Measurements from ENCODE around the gene PON3.
"Not testable (repeated sequence)": the region's sequence is repeated elsewhere in the genome, so short reads cannot be mapped to it uniquely, and the experiment has no call there.

Gene PON3

DNA sequence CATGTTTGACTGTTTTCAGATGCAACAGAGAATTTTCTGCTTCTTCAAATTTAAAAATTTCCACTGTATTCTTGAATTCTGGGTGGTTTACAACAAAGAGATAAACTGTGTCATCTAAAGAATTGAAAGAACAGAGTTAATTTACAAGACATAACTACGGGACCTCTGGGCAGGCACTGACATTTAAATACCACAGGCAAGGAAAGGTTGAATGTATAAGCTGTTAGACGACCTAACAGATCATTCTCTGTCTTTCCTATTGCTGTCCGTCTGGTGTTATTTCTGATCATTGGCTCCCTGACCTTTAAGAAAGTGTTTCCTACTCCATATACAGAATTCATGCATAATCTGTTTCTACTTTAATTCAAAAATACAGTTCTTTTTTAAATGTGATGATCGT, 15.5 kb upstream of the PON3 start:
- no peak for DNase-seq

DNA sequence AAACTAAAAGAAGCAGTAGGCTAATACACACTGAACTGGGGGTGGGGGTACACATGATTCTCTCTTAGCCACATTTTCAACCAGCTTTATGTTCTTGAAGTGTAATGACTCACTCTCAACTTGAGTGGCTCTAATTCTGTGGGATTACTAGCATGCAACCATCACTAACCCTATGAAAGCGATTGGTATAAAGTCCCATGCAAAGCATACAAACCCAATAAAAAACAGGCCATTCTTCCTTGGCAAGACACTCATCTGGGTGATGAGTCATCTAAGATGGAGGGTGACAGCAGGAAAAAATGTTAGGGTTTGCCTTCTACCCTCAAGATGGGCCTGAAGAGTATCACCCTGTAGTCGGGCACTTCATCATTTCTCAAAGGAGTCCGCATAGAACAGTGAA, 14.9 kb upstream of the PON3 start:
- no peak for DNase-seq

DNA sequence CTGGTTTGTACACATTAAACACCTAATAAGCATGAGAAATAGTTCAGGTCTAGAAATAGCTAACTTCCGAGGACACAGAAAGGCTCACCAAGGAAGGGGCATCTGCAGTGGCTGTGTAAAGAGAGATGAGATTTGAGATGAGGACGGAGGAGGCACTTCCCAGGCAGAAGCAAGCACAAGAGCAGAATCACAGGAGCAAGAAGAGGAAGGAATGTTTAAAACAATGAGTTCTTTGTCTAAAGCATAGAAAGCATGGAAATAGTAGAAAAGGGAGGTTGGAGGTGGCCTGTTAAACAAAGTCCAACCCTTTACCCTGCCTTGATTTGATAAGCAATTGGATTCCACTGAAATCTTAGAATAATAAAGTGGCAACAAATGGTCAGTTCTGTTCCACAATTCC, 11.6 kb upstream of the PON3 start:
- no peak for DNase-seq

- no peak for DNase-seq
These were observed 9.6 kb upstream of the PON3 start for GRCh38 chr7:95405800-95406199.

- DNase-seq, result no peak
These were observed 9.0 kb upstream of the PON3 start for GRCh38 chr7:95405208-95405607.

DNA sequence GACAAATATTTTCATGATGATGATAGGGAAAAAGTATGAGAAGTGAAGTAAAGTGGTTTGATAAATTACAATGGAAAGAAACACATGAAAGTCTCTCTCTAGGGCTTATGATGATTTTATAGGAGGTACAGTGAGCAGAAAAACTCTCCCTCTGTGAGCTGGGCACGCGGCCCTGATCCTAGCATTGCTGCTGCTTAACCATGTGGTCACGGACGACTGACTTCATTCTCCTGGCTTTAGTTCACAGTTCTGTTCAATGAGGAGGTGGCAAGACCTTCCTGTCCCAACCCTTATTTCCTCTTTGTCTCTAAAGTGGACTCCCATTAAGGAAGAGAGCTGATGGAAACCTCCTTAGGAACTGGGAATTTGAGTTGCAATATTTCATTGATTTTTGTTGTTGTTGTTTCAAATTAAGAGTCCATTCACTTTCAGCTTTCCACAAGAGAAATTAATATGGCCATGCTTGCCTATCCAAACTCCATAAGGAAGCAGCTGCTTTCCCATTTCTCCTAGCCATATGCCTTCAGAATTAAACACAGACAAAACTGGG, 8.2 kb upstream of the PON3 start:
- no peak for DNase-seq

GRCh38 chr7:95398155-95398940, 2.2 kb upstream of the PON3 start:
- no peak for DNase-seq

DNA sequence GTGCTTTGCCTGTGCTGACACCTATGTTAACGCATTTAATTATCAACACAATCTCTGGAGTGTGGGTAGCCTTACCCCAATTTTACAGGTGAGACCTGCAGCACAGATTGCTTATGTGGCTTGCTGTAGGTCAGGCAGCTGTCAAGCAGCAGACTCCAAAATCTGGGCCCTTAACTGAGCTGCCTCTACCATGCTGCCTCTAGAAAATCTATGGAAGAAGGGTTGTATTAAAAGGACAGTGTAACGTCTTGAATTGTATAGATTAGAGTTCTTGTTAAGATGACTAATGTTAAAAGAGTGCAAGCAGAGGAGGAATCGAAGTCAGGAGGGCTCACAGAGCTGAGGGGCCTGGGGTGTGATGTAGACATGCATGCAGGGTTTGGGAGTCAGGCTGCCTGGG, 1.2 kb upstream of the PON3 start:
- DNase-seq, result no peak

DNA sequence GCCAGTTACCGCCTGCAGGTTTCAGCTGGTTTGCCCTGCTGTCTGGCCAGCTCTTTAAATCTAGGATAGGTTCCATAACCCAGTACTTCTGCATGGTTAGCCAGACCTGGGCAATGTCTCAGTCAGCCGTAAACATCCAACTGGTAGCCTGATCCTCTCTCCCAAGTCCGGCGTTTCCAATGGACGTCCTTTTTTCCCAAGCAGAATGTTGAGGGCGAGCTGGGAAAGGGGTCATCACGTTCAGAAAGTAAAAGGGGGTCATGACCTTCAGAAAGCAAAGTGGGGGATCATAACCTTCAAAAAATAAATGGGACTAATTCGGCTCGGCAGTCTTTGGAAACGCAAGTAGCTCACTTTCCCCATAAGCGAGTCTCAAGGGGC, 430 bp downstream of the PON3 start:
- no peak for DNase-seq

DNA sequence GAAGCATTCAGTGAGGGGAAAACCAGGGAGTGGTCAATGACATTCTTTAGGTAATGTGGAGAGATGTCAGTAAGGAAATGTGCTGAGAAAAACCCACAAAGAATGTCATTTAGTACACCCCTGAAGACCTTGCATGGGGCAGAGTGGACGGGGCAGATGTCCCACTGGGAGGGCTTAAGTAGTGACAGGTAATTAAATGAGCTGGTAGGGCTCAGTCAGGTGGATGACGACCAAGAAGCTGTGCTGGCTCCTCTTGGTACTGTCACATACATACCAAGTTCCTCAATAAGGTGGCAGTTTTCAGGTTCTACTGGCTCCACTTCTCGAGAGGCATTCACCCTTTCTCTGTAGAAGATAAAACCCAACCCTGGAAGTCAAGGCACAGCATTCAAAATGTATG, 1.8 kb downstream of the PON3 start:
- DNase-seq, result no peak

- DNase-seq, result no peak
These were observed 4.4 kb downstream of the PON3 start for GRCh38 chr7:95391761-95392160.

DNA sequence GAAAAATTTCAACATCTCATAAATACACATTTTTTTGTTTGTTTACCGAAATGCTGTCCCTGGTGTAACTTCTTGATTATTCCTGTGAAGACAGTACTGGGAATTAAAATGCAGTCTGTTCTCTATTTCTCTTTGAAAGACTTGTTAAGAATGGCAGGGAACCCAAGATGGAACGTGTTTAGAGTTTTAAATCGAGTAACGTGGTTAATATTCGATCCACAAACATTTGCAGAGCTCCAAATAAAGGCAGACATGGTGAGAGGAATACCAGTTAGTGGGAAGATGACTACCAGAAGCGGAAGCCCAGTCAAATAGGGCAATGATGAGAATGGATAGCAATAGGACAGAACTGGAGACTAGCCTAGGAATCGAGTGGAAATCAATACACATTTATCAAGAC, 6.7 kb downstream of the PON3 start:
- DNase-seq, result no peak

GRCh38 chr7:95379457-95379856, 16.7 kb downstream of the PON3 start:
- DNase-seq, result not testable (repeated sequence)

GRCh38 chr7:95376632-95377400, 19.4 kb downstream of the PON3 start:
- DNase-seq, result no peak

- DNase-seq, result no peak
These were observed 20.5 kb downstream of the PON3 start for GRCh38 chr7:95375591-95376257.

- DNase-seq, result no peak
These were observed 22.9 kb downstream of the PON3 start for GRCh38 chr7:95373323-95373722.

DNA sequence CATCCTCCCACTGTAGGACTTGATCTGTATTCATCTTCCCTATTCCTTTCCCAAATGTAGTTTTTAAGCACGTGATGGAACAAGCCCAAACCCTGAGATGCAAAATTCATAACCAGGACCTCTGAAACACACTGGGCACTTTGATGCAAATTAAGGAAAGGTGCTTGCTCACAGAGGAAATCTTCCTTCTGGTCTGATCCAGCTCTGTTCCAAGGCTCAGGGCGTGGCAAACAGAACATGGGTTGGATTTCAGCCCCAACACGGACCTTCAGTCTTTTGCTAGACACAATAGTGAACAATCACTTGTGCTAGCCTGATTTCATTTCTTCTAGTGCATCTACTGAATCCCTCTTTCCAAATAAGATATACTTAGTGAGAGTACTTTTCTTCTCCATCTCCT, 27.9 kb downstream of the PON3 start:
- DNase-seq, result no peak

- DNase-seq, result no peak
These were observed 28.6 kb downstream of the PON3 start for GRCh38 chr7:95367606-95368005.

DNA sequence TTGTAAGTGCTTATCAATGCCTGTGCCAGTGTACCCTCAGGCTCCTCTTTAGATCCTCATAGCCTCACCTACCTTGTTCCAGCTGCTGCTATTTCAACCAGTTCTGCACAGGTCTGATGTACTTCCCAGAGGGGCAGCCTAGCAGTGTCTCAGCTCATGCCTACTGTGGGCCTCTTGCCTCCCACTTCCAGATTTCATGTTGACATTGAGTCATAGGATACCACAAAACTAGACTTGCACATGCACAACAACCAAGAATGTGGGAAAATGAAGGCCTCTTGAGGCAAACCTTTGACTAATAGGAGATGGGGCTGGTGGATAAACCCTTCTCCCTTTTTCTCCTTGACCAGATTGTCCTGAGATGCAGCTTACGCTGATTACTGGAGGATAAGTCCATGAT, 31.0 kb downstream of the PON3 start:
- DNase-seq, result no peak

DNA sequence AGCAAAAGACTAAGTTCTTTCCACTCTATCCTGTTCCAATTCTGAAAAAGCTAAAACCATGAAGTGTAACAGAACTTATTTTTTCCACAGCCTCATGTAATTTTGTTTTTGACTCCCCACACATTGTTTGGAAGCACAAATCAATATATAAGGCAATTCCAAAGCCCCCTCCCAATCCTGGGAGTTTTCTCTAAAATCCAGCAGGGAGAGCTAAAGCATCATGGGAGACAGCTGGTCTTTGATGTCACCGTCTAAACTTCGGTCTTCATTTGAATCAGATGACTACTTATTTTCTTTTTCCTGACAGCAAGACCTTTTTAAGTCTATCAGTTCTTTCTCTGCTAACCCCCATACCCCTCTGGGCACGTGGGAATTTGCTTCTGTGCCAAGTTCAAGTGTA, 38.6 kb downstream of the PON3 start:
- no peak for DNase-seq

- no peak for DNase-seq
These were observed 53.4 kb downstream of the PON3 start for GRCh38 chr7:95342642-95343307.

GRCh38 chr7:95342029-95342428, 54.1 kb downstream of the PON3 start:
- DNase-seq, result no peak

DNA sequence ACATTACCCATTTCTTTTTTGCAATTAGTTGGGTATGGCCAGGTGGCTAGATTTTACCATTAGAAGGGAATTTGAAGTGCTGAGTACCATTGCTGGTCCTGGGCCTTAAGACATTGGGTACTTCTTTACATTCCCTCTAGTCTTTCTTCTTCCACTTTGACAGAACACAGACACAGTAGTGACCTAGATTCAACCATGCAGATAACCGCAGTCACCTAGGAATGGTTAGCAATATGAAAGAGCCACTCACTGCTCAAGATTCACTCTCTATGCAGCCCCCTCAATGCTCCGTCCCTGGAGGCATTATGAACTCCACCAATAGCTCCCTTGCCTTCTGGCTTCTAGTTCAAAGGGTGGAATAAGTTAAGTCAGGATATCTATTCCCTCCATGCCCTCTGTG, 55.7 kb downstream of the PON3 start:
- no peak for DNase-seq

All from NCI-H1436 (cell line).